ENCODE measurements around the gene MUC5B. TPM values are rescaled to one million over a fixed set of nuclear protein-coding genes. Genes with fewer than 3 reads are reported as not detected.

Gene MUC5B
- total RNA-seq, 1 experiment from 2014 or later: 1.6 TPM

DNA sequence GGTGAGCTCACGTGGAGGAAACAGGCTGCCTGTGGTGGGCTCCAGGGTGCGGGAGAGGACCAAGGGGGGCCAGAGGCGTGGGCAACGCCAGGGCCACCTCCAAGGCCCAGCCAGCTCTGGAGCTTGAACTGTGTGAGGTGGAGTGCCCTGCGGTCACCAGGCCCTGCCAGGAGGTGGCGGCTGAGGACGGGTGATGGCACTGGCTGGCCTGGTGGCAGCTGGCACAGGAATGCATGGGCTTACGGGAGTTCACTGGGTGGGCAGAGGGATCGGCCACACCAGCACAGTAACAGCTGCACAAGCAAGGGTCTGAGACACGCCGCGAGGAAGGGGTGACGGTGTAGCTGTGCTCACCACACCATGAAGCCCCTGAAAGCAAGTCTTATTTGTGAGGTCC, 70.8 kb downstream of the MUC5B start (continued):
- TF ChIP-seq, protein P1, sequence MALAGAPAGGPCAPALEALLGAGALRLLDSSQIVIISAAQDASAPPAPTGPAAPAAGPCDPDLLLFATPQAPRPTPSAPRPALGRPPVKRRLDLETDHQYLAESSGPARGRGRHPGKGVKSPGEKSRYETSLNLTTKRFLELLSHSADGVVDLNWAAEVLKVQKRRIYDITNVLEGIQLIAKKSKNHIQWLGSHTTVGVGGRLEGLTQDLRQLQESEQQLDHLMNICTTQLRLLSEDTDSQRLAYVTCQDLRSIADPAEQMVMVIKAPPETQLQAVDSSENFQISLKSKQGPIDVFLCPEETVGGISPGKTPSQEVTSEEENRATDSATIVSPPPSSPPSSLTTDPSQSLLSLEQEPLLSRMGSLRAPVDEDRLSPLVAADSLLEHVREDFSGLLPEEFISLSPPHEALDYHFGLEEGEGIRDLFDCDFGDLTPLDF (CRISPR knock-in tag; IDR thresholded peaks at IDR 0.05): no peak
- no peak for TF ChIP-seq JUN (CRISPR knock-in tag; IDR thresholded peaks at IDR 0.05)
- TF ChIP-seq ZNF425 (CRISPR knock-in tag; conservative IDR thresholded peaks at IDR 0.05): no peak
- TF ChIP-seq JAZF1 (CRISPR knock-in tag; IDR thresholded peaks at IDR 0.05): no peak
- no peak for TF ChIP-seq PRRX2 (CRISPR knock-in tag; IDR thresholded peaks at IDR 0.05)
- no peak for TF ChIP-seq ZBTB21 (CRISPR knock-in tag; IDR thresholded peaks at IDR 0.05; ENCODE audit: borderline replicate concordance)

DNA sequence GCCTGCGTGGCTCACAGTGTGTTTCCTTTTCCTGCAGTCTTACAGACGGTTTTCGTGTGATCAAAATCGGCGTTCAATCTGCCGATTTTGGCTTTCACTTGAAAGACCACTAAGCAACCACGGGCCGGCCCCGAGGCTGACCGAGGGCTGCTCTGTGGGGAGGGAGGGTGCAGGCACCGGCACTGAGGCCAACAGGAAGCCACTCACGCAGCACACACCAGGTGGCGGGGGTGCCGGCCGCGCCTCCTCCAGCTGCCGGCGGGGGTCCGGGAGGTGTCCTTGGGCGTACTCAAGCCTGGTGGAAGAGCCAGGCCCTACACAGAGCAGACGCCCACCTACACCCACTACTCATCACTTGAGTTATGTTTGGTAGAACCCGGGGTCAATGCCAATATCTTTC, 72.2 kb downstream of the MUC5B start:
- Mint-ChIP-seq H3K9me3 (no peaks in the 10 kb centered on the region), H3K4me1 (peaks cover 9% of the 10 kb centered on the region), H3K27me3 (ENCODE audit: low read depth) (no peaks in the 10 kb centered on the region), H3K36me3 (peaks cover 2% of the 10 kb centered on the region; the same call in 1 of the 2 replicates), H3K4me3 (no peak overlapping the region), H3K27ac (no peak overlapping the region)
- ChIA-PET CTCF (no interaction called here), POLR2A (no interaction called here)
- no peak for DNase-seq (ENCODE audit: low spot score)
- no peak for ATAC-seq
- TF ChIP-seq ZNF512 (CRISPR knock-in tag; IDR thresholded peaks at IDR 0.05; ENCODE audit: borderline replicate concordance): no peak
- no peak for TF ChIP-seq CDX4 (CRISPR knock-in tag; IDR thresholded peaks at IDR 0.05; ENCODE audit: borderline replicate concordance)
- TF ChIP-seq EMX1 (CRISPR knock-in tag; IDR thresholded peaks at IDR 0.05): no peak
- TF ChIP-seq, protein P2, sequence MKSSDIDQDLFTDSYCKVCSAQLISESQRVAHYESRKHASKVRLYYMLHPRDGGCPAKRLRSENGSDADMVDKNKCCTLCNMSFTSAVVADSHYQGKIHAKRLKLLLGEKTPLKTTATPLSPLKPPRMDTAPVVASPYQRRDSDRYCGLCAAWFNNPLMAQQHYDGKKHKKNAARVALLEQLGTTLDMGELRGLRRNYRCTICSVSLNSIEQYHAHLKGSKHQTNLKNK (CRISPR knock-in tag; IDR thresholded peaks at IDR 0.05): no peak
- TF ChIP-seq TP53 (CRISPR knock-in tag; IDR thresholded peaks at IDR 0.05): no peak

DNA sequence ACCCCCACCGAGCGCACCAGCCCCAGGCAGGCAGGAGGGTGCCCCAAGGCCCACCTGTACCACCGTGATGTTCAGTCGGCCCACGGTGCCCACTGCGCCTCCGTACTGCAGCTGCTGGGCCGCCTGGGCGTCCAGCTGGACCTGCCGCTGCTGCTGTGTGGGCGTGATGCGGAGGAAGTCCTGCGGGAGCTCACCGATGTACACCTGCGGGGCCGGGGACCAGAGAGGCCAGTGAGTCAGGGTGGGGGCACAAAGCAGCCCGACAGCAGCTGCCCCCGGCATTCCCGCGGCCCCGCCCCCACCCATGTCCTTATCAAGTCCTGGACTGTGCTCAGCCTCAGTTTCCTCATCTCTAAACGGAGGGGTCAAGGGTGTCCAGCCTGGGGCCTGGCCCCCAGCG, 72.7 kb downstream of the MUC5B start:
- ChIA-PET CTCF (no interaction called here), POLR2A (no interaction called here)
- ATAC-seq (no peak), DNase-seq (ENCODE audit: low spot score) (no peak)
- Mint-ChIP-seq H3K9me3 (no peaks in the 10 kb centered on the region), H3K4me3 (no peak overlapping the region), H3K36me3 (peaks cover 2% of the 10 kb centered on the region; the same call in 1 of the 2 replicates), H3K27ac (no peak overlapping the region), H3K4me1 (peaks cover 14% of the 10 kb centered on the region), H3K27me3 (ENCODE audit: low read depth) (no peaks in the 10 kb centered on the region)
- TF ChIP-seq NR3C1 (CRISPR knock-in tag; conservative IDR thresholded peaks at IDR 0.05; ENCODE audit: low read depth) (no peak), FOXK1 (CRISPR knock-in tag; IDR thresholded peaks at IDR 0.05) (no peak), MYBL2 (CRISPR knock-in tag; IDR thresholded peaks at IDR 0.05) (no peak), ATF2 (CRISPR knock-in tag; IDR thresholded peaks at IDR 0.05; ENCODE audit: borderline replicate concordance, low read depth) (no peak), ZNF121 (CRISPR knock-in tag; IDR thresholded peaks at IDR 0.05) (no peak), ZNF396 (CRISPR knock-in tag; IDR thresholded peaks at IDR 0.05; ENCODE audit: borderline replicate concordance) (no peak), ZNF532 (CRISPR knock-in tag; IDR thresholded peaks at IDR 0.05; ENCODE audit: borderline replicate concordance) (no peak), CBFB (CRISPR knock-in tag; IDR thresholded peaks at IDR 0.05; ENCODE audit: low read depth) (no peak)
- TF ChIP-seq, protein P2 (CRISPR knock-in tag; IDR thresholded peaks at IDR 0.05): no peak
- TF ChIP-seq, protein P3, sequence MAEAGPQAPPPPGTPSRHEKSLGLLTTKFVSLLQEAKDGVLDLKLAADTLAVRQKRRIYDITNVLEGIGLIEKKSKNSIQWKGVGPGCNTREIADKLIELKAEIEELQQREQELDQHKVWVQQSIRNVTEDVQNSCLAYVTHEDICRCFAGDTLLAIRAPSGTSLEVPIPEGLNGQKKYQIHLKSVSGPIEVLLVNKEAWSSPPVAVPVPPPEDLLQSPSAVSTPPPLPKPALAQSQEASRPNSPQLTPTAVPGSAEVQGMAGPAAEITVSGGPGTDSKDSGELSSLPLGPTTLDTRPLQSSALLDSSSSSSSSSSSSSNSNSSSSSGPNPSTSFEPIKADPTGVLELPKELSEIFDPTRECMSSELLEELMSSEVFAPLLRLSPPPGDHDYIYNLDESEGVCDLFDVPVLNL (CRISPR knock-in tag; IDR thresholded peaks at IDR 0.05; ENCODE audit: borderline replicate concordance, low read depth): no peak

Data from WTC11 (cell line).